ENCODE data around the gene SOX15.

DNA sequence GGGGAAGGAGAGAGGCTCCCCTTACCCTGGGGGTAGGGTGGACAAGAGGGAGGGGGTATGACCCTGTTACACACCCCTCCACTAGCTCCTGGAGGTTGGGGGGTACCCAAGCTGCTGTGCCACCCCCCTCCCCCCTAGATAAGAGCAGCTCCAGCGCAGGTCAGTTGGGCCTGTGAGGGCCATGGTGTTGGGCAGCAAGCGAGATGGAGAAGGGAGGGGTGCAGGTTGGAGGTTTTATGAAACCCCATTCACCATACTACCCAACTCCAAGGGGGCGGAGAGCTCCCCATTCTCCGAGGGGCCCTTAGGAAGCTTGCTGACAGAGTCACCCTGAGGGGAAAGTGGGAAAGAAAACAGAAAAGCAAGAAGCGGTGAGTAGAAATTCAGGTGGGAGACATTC, 1.7 kb upstream of the SOX15 start:
- TF ChIP-seq, protein P1, sequence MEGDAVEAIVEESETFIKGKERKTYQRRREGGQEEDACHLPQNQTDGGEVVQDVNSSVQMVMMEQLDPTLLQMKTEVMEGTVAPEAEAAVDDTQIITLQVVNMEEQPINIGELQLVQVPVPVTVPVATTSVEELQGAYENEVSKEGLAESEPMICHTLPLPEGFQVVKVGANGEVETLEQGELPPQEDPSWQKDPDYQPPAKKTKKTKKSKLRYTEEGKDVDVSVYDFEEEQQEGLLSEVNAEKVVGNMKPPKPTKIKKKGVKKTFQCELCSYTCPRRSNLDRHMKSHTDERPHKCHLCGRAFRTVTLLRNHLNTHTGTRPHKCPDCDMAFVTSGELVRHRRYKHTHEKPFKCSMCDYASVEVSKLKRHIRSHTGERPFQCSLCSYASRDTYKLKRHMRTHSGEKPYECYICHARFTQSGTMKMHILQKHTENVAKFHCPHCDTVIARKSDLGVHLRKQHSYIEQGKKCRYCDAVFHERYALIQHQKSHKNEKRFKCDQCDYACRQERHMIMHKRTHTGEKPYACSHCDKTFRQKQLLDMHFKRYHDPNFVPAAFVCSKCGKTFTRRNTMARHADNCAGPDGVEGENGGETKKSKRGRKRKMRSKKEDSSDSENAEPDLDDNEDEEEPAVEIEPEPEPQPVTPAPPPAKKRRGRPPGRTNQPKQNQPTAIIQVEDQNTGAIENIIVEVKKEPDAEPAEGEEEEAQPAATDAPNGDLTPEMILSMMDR (IDR thresholded peaks at IDR 0.05), result no peak
- no peak for TF ChIP-seq POLR2A (IDR thresholded peaks at IDR 0.05)
